Testis (tissue), 2 donors: Measurements from ENCODE around the gene PRCC.

Experiments
- CTCF ChIP-seq, 3 experiments: fragments of 450-650 bp in 2 of 3; fragments of 200-600 bp in 1 of 3; sonication (generic) in 1 of 3; IDR thresholded peaks; one replicate each; pipeline ENCODE4 v1.5.1; 2016 to 2019; ENCODE audit warnings: antibody characterized with exemption in 3 of 3, mild to moderate bottlenecking in 2 of 3, moderate library complexity in 1 of 3
- POLR2A ChIP-seq: fragments of 450-650 bp; IDR thresholded peaks from one replicate; pipeline ENCODE4 v1.6.1; 2017; ENCODE audit warnings: antibody characterized with exemption, mild to moderate bottlenecking, moderate library complexity

- TF ChIP-seq CTCF (IDR thresholded peaks at IDR 0.05), result no peak
- TF ChIP-seq POLR2A, result no peak
Observed at GRCh38 chr1:156832434-156832833, 65.1 kb downstream of the PRCC start.
